K562 treated with DMSO at 1 percent for 48 hours (cell line): ENCODE results near the gene SH3BGRL3. TPM values are rescaled to one million over a fixed set of nuclear protein-coding genes. Genes with fewer than 3 reads are reported as not detected.

Source experiments
- total RNA-seq: library from RNA; unstranded; fragments of 300-600 nt; gene quantifications from 2 replicates; pipeline ENCODE4 v1.2.3, GENCODE V29; 2022; ENCODE audit warnings: low replicate concordance; ENCODE audit errors: extremely low read depth

The SH3BGRL3 gene
- total RNA-seq, result not detected in 2 replicates

DNA sequence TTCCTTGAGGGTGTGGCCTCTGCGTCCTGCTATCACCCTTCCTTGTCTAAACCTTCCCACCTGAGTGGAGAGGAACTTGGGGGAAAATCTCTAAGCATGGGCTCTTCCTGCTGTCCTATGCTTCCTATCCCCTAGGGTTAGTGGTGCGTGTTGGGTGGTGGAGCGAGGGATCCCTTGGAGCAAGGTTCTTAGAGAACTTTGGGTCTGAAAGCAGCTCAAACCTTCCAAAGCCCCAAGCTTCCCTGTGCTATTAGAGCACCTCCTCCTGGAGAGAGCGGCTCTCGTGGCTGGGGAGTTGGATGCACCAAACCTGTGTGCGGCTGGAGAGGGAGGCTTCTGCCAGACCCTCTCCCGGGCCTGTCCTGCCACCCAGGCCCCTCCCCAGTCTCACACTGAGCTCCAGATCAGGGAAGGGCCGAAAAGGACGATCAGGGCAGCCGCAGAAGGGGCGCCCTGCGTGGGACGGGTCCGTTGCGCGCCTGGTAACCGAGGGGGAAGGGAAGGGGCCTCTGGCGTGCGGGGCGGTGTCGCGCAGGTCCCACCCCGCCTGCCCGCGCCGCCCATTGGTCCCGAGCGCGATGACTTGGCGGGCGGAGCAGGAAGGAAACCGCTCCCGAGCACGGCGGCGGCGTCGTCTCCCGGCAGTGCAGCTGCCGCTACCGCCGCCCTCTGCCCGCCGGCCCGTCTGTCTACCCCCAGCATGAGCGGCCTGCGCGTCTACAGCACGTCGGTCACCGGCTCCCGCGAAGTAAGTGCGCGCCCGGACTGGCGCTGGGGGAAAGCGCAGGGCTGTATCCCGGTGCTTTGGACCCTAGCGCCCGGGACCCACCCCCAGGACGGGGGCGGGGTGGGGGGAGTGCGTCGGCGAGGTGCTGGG, at the start of gene SH3BGRL3:
SH3BGRL3 (plus strand) TSS at position 631 of the 877 bp plus-strand sequence; CDS start at position 701, 70 bp downstream.

DNA sequence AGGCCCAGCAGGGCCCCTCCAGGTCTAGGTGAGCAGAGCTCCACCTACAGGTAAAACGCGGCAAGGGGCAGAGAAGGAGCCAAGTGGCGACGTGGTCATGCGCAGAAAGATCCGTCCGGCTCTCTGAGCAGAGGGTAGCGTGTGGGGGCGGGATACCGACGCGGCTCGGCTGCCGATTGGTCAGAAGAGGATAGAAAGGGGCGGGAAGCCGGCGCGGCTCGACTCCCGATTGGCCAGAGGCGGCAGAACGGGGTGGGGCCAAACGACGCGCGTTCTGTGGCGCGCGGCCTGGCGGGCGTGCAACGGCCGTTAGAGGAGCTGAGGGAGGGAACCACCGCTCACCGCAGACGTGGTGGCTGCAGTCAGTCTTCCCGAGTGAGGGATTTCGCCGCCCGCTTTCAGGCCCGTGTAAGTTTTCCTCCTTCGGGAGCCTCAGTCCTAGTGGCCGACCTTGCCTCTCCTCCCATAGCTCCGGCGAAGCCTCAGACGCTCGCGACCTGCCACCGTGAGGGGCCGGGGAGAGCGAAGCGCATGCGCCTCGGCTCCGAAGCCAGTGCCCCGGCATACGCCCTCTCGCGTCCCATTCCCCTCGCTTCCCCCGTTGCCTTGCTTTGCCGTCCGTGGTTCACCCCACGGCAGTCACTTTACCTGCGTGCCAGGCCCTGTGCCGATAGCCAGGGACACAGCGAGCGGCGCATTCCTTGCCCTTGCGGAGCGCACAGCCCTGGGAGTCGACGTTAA, 45.8 kb upstream of the SH3BGRL3 start, which contains the start of gene CEP85:
CEP85 (plus strand) TSS at position 298 of the 741 bp plus-strand sequence. CDS start 5,584 bp downstream, outside the sequence.

DNA sequence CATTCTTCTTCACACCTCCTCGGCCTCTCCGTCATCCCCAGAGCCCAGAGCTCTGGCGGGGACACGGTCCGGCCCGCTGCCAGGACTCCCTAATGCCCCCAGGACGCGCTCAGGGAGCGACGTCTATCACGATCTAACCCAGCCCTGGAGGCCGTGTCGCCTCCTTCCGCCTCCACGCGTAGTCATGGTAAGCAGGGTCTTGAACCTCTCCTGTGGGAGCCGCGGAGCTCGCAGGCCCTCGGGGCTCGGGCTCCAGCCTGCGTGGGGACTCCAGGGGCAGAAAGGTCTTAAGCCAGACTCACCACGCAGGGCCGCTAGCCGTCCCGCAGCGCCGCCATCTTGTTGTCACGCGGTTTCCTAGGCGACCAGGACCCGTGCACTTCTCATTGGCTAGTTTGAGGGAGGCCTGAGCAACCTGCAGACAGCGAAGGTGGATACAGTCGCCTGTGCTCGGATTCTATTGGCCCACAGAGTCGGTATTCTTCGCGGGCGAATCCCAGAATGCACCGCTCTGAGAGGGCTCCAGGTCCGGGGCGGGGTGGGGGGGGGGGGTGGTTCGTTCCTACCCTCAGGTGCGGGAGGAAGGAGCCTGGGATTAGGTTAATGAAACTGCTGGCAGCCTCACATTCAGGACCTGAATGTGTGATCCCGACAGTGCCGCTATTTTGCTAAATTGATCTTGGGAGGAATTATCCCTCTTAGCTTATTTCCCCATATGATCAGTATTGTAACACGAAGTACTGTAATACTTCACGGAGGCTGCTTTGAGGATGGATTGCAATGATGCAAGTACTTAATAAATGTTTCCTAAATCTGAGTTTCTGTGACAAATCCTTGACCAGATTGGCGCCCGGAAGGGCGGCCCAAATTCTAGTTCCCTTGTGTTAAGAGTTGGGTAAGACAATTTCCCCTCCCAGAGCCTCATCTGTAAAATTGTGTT, 26.7 kb downstream of the SH3BGRL3 start, which contains the start of gene UBXN11:
UBXN11 (minus strand) TSS at position 347 of the 940 bp plus-strand sequence. CDS start 3,753 bp downstream, outside the sequence.

DNA sequence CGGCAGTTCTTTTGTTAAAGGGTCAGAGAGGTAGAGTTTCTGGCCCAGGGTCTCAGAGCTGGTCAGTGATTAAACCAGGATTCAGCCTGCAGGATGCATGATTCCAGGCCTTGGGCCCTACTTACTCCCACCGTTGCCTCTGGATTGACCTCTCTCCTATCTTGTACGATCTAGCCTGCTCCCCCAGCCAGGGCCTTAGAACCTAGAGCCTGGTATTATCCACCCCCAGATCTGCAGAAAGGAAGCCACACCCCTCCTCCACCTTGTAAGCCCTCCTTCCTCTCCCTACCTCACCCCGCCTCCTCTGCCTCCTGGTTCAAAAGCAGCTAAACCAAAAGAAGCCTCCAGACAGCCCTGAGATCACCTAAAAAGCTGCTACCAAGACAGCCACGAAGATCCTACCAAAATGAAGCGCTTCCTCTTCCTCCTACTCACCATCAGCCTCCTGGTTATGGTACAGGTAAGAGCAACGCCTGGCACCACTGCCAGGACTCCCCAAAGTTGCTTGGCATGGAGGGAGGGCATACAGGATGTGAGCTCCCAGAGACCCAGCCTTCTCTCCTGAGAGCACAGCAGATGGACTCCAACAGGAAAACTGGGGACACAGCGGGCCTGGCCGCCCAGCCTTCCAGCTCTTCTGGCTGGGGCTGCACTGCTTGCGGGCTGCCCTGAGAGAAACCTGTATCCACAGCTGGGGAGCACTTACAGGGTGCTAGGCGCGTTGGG, 37.9 kb downstream of the SH3BGRL3 start, which contains the start of gene CD52:
CD52 (plus strand) TSS at position 347 of the 726 bp plus-strand sequence; CDS start at position 407, 60 bp downstream.

Other genes starting within 250 kb of the SH3BGRL3 start
- gene SLC30A2, start 234.0 kb upstream of the SH3BGRL3 start, total RNA-seq, result not detected in 2 replicates
- gene TRIM63, start 212.5 kb upstream of the SH3BGRL3 start, total RNA-seq, result not detected in 2 replicates
- not detected in 2 replicates for gene PDIK1L, start 168.3 kb upstream of the SH3BGRL3 start, total RNA-seq
- gene FAM110D, start 121.0 kb upstream of the SH3BGRL3 start, total RNA-seq, result not detected in 2 replicates
- not detected in 2 replicates for gene C1orf232, start 111.1 kb upstream of the SH3BGRL3 start, total RNA-seq
- not detected in 2 replicates for gene ZNF593, start 110.2 kb upstream of the SH3BGRL3 start, total RNA-seq
- not detected in 2 replicates for gene ZNF593OS, start 108.3 kb upstream of the SH3BGRL3 start, total RNA-seq
- not detected in 2 replicates for gene CNKSR1, start 102.6 kb upstream of the SH3BGRL3 start, total RNA-seq
- not detected in 2 replicates for gene CATSPER4, start 89.5 kb upstream of the SH3BGRL3 start, total RNA-seq
- gene CEP85, start 45.9 kb upstream of the SH3BGRL3 start, total RNA-seq, result not detected in 2 replicates
- not detected in 2 replicates for gene UBXN11, start 26.6 kb downstream of the SH3BGRL3 start, total RNA-seq
- not detected in 2 replicates for gene CD52, start 37.9 kb downstream of the SH3BGRL3 start, total RNA-seq
- gene CRYBG2, start 74.0 kb downstream of the SH3BGRL3 start, total RNA-seq, result not detected in 2 replicates
- gene ZNF683, start 92.7 kb downstream of the SH3BGRL3 start, total RNA-seq, result not detected in 2 replicates
- gene LIN28A, start 130.7 kb downstream of the SH3BGRL3 start, total RNA-seq, result not detected in 2 replicates
- not detected in 2 replicates for gene DHDDS, start 152.2 kb downstream of the SH3BGRL3 start, total RNA-seq
- gene HMGN2, start 192.4 kb downstream of the SH3BGRL3 start, total RNA-seq, result 526 TPM in 1 of 2 replicates, not detected in the other
- gene RPS6KA1, start 249.7 kb downstream of the SH3BGRL3 start, total RNA-seq, result not detected in 2 replicates